Prostate gland (tissue), 2 donors: Measurements from ENCODE around the gene WASHC4.

Experiments used
- CTCF ChIP-seq, 4 experiments: fragments of 200-600 bp in 2 of 4; fragments of 450-650 bp in 2 of 4; sonication (generic) in 2 of 4; IDR thresholded peaks; 1 replicate in 3 of 4; 2 replicates in 1 of 4; pipeline ENCODE4 v1.5.1; 2016 to 2019; ENCODE audit warnings: antibody characterized with exemption in 4 of 4, mild to moderate bottlenecking in 2 of 4, moderate library complexity in 2 of 4
- POLR2AphosphoS5 ChIP-seq: sonication (generic); formaldehyde crosslinking; IDR thresholded peaks from one replicate; pipeline ENCODE4 v1.6.1; 2017; ENCODE audit warnings: antibody characterized with exemption

DNA sequence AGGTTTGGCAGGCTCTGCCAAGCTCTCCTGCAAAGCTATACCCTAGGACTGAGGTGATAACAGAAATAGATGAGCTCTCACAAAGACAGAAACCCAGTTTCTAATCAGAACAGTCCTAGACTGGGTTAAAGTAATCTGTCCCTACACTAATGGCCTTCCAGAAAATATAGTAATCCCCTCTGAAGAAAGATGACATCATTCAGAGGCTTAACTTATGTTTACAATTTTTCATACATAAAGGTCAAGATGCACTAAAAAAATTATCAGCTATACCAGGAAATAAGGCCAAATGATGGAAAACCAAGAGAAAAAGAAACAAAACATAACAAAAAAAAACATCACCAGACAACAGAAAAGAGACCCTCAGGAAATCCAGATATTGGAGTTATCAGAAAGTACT, 4.9 kb upstream of the WASHC4 start:
- TF ChIP-seq POLR2AphosphoS5: no peak
- no peak for TF ChIP-seq CTCF (IDR thresholded peaks at IDR 0.05)
